SKM-1 treated with dmso at 0.1 percent for 144 hours (cell line): ENCODE data around the gene PSMC3IP.
A peak's percentile ranks its signal among the peaks of the same experiment; 100 is the strongest.
"Not testable (repeated sequence)": the region's sequence is repeated elsewhere in the genome, so short reads cannot be mapped to it uniquely, and the experiment has no call there.

Experiments used
- DNase-seq: peaks from one replicate; lab custom pipeline; 2025; ENCODE audit not compliant: unreplicated experiment; lab: John Stamatoyannopoulos, UW

The PSMC3IP gene

GRCh38 chr17:42541041-42541833 lies 36.3 kb downstream of the PSMC3IP start:
- no peak for DNase-seq

- DNase-seq: not testable (repeated sequence)
Measured at GRCh38 chr17:42540558-42540957, 37.0 kb downstream of the PSMC3IP start.

- no peak for DNase-seq
Measured at GRCh38 chr17:42538482-42538881, 39.0 kb downstream of the PSMC3IP start.

- no peak for DNase-seq
Measured at GRCh38 chr17:42537826-42538451, 39.6 kb downstream of the PSMC3IP start.

DNA sequence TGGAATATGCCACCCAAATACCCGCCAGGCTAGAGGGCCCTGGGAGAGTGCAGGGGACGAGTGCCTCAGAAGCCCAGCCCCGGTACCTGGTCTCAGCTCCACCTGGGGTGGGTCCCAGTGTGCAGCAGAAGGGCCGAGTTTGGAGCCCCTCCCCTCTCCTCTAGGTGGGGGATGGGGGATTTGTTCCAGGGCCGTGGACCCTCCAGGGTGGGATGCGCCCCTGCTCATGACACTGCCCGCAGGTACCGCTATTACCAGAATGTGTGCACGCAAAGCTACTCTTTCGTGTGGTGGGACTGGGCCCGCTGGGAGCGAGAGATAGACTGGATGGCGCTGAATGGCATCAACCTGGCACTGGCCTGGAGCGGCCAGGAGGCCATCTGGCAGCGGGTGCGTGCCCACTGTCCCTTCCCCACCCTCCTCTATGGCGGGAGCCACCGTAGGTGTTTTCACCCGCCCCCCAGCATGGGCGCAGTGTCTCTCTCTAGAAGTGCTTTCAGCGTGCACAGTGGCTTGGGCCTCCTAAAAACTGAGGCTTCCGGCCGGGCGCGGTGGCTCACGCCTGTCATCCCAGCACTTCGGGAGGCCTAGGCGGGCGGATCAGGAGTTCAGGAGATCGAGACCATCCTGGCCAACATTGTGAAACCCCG lies 40.2 kb downstream of the PSMC3IP start:
- no peak for DNase-seq

GRCh38 chr17:42536372-42537155 lies 41.0 kb downstream of the PSMC3IP start:
- peak; percentile 51 for DNase-seq

DNA sequence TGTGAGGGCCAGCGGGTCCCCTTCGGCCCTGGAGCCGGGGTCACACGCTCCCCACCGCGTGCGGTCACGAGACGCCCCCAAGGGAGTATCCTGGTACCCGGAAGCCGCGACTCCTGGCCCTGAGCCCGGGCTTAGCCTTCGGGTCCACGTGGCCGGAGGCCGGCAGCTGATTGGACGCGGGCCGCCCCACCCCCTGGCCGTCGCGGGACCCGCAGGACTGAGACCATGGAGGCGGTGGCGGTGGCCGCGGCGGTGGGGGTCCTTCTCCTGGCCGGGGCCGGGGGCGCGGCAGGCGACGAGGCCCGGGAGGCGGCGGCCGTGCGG lies 41.5 kb downstream of the PSMC3IP start, which contains the start of gene NAGLU:
TSS of gene NAGLU (plus strand) at position 194 of the 324 bp plus-strand sequence. CDS start at position 226, 32 bp downstream.
- peak; percentile 83 for DNase-seq

- no peak for DNase-seq
Measured at GRCh38 chr17:42535155-42536047, 42.1 kb downstream of the PSMC3IP start.

GRCh38 chr17:42531455-42532354 lies 45.8 kb downstream of the PSMC3IP start:
- DNase-seq: peak; percentile 51

DNA sequence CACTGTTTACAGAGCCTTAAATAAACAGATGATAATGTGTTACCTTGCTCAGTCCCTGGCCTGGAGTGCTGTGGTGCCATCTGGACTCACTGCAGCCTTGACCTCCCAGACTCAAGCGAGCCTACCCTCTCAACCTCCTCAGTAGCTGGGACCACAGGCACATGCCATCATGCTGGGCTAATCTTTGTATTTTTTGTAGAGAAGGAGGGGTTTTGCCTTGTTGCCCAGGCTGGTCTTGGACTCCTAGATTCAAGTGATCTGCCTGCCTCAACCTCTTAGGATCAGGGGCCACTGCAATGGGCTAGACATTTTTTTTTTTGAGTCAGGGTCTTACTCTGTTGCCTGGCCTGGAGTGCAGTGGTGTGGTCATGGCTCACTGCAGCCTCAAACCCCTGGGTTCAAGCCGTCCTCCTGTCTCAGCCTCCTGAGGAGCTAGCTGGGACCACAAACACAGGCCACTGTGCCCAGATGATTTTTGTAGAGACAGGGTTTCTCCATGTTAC lies 46.5 kb downstream of the PSMC3IP start:
- DNase-seq: no peak

GRCh38 chr17:42529061-42529460 lies 48.5 kb downstream of the PSMC3IP start:
- DNase-seq: no peak

DNA sequence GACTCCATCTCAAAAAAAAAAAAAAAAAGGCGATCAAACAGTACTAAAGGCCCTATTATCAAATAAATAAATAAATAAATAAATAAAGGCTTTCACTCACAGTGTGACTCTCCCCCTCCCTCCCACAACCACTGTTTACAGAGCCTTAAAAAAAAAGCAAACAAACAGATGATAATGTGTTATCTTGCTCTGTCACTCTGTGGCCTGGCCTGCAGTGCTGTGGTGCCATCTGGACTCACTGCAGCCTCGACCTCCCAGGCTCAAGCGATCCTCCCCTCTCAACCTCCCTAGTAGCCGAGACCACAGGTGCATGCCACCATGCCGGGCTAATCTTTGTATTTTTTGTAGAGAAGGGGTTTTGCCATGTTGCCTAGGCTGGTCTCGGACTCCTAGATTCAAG lies 49.6 kb downstream of the PSMC3IP start:
- DNase-seq: no peak

DNA sequence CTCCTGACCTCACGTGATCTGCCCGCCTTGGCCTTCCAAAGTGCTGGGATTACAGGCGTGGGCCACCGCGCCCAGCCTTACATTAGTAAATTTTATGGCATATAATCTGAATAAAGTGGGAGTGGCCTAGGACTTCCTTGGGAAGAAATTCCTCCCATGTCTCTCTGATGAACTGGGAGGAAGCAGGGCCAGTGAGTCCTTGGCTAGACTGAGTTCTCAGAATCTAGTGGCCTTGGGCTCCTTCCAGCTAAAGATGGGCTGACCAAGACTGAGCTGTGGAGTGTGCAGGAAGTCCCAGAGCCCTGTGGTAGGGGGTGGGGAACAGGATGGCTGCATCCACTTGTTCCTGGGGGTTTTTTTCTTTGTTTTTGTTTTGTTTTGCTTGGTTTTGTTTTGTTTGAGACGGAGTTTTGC lies 51.5 kb downstream of the PSMC3IP start:
- DNase-seq: no peak

DNA sequence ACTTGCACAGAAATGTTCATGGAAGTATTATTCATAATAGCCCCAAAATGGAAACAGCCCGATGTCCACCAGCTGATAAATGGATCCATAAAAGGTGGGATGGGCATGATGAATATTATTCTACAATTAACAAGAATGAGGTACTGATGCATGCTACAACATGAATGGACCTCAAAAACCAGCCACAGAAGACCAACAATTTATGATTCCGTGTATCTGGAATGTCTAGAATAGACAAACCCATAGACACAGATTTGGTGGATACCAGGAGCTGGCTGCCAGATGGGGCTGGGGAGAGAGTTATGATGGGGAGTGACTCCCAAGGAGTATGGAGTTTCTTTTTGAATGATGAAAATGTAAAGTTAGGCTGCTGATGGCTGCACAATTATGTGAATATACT lies 52.3 kb downstream of the PSMC3IP start:
- DNase-seq: no peak

GRCh38 chr17:42522798-42523278 lies 54.7 kb downstream of the PSMC3IP start:
- no peak for DNase-seq
